GM18498 (cell line): ENCODE data around the gene AUTS2.

ENCODE experiments used
- ATAC-seq: cut with Tn5 transposase; IDR thresholded peaks from one replicate; pipeline ENCODE4 v1.9.1; 2021; ENCODE audit warnings: mild to moderate bottlenecking, moderate library complexity; ENCODE audit not compliant: unreplicated experiment

The AUTS2 gene

DNA sequence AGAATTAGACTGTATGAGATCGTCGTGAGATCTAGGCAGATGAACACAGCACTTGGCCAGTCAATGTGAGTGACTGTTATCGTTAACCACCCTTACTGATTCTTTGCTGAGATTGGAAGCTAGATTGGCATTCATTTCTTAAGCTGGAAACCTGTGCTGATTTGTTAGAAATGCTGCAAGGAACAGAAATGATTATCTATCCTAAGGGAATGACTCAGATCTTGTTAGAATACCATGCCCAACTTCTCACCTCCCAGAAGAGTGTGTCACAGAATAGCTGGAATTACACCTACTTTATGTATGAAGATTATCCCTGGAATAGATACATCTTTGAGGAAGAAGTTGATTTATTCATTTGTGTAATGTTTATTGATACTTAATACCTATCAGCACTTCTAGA, 275.2 kb downstream of the AUTS2 start:
- ATAC-seq: no peak

- ATAC-seq: no peak
Measured at GRCh38 chr7:69878015-69878414, 279.7 kb downstream of the AUTS2 start.

- no peak for ATAC-seq
Measured at GRCh38 chr7:69878591-69878990, 280.3 kb downstream of the AUTS2 start.

DNA sequence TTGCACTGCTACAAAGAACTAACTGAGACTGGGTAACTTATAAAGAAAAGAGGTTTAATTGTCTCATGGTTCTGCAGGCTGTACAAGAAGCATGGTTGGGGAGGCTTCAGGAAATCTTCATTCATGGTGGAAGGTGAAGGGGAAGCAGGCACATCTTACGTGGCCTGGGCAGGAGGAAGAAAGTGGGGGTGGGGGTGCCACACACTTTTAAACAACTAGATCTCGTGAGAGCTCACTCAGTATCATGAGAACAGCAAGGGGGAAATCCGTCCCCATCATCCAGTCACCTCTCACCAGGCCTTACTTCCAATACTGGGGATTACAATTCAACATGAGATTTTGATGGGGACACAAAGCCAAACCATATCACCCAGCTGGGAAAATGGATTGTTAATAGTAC, 281.7 kb downstream of the AUTS2 start:
- ATAC-seq: no peak

- ATAC-seq: no peak
Measured at GRCh38 chr7:69880840-69881239, 282.6 kb downstream of the AUTS2 start.

DNA sequence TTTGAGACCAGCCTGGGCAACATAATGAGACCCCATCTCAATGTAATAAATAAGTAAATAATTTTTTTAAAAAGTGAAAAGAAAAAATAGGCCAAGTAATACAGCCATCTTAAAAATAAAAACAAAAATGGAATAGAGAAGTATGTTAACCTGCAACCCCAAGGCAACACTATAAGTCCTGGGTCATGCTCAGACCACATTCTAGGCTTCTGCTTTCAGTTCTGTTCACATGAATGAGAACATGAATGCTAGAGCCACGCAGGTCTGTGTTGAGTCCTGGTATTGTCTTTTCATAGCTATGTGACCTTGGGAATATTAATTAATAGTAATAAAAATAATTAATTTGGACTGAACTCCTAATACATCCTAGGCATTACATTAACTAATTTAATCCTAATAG, 284.0 kb downstream of the AUTS2 start:
- peak; percentile 88 for ATAC-seq

GRCh38 chr7:69883399-69883891, 285.2 kb downstream of the AUTS2 start:
- ATAC-seq: no peak

- ATAC-seq: no peak
Measured at GRCh38 chr7:69885431-69885830, 287.2 kb downstream of the AUTS2 start.

DNA sequence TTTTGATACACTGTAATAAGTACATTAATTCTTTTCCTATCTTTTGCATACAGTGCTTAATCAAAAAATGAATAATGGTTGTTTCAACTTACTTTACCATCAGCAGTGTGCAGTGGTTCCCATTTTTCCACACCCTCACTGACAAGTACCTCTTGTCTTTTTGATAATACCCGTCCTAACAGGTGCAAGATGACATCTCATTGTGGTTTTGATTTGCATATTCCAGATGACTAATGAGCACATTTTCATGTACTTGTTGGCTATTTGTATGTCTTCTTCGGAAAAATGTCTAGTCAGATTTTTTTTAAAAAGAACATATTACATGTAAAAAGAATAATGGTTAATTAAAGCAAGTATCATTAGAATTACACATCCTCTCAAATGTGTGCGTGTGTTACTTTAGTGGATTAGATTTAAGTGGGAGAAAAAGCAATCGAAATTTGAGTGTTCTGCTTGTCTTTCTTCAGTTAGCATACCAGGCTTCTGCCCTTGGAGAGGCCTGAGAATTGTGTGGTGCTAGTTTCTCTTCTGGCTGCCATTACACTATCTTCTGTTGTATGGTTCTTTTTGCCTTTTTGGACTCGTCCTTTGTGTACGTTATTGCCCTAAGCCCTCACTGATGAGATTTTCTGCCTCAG, 291.2 kb downstream of the AUTS2 start:
- peak; percentile 63 for ATAC-seq

GRCh38 chr7:69889976-69890351, 291.7 kb downstream of the AUTS2 start:
- ATAC-seq: peak; percentile 26

DNA sequence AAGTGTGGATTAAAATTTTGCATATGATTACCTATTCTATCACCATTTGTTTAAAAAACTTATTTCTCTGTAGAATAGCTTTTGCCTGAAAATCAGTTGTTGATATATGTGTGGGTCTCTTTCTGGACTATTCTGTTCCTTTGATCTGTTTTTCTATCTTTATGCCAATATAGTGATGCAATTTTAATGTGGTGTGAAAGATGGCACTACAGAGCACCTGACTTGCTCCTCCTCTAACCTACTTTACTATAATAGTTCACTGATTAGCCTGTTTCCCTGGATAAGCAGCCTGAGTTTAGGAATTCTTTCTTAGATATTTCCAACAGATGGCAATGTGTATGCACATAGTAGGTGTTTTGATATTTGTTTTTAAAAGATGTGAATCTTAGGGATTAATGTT, 294.5 kb downstream of the AUTS2 start:
- ATAC-seq: no peak

DNA sequence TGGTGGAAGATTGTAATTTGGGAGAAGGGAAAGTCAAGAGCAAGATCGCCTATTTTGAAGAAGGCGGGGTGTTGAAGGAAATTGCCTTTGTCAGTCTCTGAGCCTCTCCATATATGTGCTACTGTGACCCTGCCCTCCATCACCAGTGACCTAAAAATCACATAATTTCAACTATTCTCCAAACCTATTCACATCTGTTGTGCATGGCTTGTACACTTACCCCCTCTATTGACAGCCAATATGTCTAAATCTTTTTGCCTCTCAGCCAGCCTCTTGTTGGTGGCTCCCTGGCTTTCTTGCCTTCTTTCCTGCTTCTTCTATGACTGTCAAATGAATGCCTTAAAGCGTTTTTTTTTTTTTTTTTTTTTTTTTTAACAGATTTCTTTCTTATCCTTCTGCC, 295.6 kb downstream of the AUTS2 start:
- no peak for ATAC-seq

DNA sequence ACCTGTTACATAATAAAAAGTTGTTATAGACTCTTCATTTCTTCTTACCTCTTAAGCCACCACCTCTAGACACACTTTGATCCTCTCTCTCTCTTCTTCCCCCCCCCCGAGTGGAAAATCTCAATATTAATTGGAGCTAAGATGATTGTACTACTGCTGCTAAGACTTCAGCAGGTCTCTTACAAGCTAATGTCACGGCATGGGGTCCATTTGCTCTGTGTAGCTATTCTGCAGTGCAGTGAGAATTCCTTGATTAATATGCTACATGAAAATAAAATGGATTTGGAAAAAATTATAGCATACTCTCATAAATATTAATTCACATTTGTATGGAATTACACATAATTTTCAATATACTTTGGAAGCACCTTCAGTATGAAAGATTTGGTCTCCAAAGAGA, 297.2 kb downstream of the AUTS2 start:
- ATAC-seq: no peak

DNA sequence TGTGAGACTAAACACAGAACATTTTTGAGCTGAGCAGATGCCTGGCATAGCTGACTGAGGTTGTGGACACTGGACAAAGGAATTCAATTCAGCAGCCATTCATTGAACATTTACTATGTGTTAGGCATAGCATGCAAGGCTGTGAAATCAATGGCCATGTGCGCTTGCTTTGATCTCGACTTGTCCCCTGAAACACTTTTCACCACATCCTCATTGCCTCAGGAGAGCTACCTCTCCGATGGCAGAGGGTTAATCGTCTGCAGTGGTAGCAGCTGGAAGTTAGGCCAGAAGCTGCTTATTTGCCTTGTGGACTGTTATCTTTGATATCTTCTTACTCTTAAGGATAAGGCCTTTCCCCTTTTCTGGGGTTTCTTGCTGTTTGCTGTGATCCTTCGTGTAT, 297.8 kb downstream of the AUTS2 start:
- no peak for ATAC-seq

DNA sequence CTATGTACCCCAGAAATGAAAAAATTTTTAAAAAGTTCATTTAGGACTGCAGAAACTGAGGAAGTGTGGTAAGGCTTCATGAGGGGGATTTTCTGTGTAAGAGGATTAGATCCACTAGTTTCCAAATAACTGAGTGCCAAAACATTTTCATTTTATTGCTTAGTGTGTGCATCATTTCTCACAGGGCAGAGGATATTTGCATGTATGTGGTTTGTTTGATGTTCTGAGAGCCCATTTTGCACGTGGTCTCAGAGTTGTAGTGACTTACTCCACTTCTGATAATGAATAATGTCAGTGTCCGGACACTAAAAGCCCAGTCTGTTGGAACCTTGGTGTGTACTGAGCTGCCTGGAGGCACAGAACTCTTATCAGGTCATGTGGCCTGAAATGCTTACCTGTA, 299.9 kb downstream of the AUTS2 start:
- peak; percentile 87 for ATAC-seq

GRCh38 chr7:69903410-69903809, 305.1 kb downstream of the AUTS2 start:
- ATAC-seq: no peak

DNA sequence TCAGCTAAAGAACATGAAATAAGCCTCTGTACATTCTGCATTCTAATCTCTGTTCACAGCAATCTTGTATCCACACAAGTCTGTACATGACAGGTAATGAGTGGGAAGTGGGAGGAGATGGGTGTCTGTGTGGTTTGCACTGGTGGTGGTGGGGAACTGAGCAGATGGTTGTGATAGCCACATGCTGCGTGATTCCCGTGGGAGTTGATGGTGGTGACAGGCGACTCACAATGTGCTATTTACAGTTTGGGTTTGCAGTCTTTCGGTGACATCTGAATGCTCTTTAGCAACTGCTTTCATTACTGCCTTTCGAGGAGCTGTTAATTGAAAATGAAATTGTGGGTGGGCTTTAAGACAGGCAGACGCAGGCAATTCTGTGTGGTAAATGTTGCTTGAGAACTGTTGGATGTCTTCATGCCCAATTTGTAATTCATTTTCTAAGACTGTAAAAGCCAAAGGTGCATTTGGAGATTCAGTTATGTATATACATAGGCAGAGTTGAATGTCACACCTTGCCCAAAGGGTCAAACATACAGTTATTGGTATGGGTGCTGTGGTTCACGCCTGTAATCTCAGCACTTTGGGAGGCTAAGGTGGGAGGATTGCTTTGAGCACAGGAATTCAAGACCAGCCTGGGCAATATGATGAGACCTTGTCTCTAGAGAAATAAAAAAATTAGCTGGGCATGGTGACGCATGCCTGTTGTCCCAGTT, 308.2 kb downstream of the AUTS2 start:
- ATAC-seq: peak; percentile 95

- ATAC-seq: no peak
Measured at GRCh38 chr7:69907720-69908119, 309.4 kb downstream of the AUTS2 start.

DNA sequence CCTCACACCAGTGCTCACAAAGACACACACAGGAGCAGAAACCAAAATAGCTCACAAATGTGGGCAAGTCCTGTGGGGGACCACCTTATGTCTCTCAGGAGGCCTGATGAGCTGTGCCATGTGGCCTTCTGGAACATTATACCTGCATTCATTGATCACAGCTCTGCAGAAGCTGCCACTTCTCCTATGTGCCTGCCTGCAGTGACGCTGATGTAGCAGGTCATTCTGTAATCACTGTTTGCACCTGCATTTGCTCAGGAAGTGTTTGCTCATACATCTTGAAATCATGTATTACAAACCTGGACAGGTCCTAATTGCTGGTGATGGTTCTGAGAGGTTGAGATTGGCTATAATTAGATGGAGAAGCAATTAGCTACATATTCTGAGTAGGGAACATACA, 310.2 kb downstream of the AUTS2 start:
- ATAC-seq: no peak

DNA sequence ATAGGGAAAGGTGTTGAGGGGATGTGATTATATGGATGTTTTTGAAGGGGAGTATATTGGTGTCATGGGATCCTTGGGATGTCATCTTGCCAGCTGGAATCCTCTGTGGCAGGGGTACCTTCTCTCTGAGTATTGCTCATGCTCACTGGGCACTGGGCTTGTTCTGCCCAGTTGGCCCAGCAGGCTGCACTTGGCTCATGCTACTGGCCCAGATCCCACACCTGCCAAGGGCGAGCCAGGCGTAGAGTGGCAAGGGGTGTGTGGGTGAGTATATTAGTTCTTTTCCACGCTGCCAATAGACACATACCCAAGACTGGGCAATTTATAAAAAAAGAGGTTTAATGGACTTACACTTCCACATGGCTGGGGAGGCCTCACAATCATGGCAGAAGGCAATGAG, 311.9 kb downstream of the AUTS2 start:
- ATAC-seq: no peak

DNA sequence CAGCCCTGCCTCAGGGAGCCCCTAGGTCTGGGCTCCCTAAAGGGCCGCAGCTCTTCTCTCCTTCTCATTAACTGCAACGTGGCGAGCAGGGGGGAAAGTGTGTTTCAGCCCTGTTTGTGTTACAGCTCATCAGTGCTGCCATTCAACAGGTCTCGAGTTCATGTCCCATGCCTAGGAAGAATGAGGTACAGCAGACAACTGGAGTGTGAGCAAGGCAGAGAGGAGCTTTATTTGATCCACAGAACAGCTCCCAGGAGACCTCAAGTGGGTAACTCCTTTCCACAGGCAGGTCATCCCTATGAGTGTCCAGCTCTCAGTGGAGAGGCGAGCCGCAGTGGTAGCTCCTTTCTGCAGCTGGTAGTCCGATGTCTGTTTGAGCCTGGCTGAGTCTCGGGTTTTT, 313.1 kb downstream of the AUTS2 start:
- ATAC-seq: no peak

- no peak for ATAC-seq
Measured at GRCh38 chr7:69912141-69912540, 313.9 kb downstream of the AUTS2 start.

DNA sequence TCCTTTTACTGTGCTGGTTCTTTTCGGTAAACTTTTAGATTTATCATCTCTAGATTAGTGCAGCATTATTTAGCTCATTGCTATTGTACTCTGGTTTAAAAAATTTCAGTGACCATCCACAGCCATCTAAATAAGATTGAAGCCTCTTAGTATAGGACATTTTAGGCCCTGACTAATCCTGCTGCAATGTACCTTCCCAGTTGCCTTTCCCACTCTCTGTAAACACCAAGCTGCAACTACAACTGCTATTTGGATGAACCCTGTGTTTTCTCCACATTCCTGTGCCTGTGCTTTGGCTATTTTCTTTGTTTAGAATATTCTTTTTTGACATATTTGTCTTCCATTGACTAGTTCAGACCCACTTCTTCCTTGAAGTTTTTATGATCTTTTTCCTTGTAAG, 314.6 kb downstream of the AUTS2 start:
- no peak for ATAC-seq
